HG03558 (cell line): ENCODE measurements around the gene TMEM259.

Source experiments
- ATAC-seq: cut with Tn5 transposase; IDR thresholded peaks from one replicate; pipeline ENCODE4 v1.9.1; 2021; ENCODE audit warnings: moderate number of reproducible peaks; ENCODE audit not compliant: unreplicated experiment; ENCODE audit errors: extremely low read depth

The TMEM259 gene

DNA sequence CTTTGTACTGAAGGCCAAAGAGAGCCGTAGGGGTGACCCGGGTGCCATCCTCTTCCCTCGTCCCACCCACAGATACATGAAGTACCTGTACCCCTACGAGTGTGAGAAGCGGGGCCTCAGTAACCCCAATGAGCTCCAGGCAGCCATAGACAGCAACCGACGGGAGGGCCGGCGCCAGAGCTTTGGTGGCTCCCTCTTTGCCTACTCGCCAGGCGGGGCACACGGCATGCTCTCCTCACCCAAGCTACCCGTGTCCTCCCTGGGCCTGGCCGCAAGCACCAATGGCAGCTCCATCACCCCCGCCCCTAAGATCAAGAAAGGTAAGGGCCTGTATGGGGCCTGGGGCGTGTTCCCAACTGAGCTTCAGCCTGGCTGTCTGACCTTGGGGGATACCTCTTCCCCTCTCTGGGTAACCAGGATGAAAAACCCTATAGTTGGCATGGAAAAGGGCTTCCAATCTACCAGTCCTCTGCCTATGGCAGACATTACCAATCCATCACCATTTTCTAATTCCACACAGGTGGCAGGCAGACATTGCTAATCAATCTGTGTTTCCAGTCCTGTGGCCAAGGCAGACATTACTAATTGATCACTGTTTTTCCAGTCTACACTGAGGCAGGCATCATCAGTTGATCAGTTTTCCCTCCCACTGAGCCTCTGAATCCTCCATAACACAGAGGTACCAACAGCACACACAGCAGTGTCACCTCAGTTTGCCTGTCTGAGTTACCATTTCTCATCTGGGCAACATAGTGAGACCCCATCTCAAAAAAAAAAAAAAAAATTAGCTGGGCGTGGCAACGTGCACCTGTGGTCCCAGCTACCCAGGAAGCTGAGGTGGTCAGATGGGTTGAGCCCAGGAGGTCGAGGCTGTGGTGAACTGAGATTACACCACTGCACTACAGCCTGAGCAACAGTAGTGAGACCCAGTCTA, 55.9 kb downstream of the TMEM259 start:
- ATAC-seq: no peak

DNA sequence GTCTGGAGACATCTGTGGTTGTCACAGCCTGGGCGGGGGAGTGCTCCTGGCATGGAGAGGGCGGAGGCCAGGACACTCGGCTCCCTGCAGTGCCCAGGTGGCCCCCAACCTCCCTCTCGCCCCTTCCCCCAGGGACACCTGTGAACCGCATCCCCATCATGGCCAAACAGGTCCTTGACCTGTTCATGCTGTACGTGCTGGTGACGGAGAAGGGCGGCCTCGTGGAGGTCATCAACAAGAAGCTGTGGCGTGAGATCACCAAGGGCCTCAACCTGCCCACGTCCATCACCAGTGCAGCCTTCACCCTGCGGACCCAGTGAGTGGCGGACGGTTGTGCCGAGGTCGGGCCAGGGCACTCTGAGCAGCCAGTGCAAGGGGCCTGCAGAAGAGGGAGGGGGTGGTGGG, 56.8 kb downstream of the TMEM259 start:
- ATAC-seq: no peak

DNA sequence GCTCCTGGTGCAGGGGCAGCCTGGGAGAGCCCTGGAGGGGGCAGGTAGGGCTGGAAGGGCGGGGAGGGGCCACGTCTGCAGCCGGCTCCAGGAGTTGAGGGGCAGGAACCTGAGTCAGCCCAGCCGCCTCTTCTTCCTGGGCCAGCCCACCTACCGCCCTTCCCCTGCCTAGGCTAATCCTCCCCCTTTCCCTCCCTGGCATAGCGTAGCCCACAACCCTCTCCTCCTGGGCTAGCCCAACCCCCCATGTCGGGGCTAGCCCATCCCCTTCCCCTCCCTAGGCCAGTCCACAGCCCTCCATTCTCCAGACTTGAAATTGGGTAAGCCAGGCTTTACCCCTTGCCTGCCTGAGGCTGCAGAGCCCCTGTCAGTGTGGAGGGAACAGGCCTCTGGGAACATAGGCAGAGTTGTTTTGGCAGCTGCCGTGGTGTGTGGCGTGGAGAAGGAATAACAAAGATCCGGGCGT, 57.4 kb downstream of the TMEM259 start:
- ATAC-seq: no peak

DNA sequence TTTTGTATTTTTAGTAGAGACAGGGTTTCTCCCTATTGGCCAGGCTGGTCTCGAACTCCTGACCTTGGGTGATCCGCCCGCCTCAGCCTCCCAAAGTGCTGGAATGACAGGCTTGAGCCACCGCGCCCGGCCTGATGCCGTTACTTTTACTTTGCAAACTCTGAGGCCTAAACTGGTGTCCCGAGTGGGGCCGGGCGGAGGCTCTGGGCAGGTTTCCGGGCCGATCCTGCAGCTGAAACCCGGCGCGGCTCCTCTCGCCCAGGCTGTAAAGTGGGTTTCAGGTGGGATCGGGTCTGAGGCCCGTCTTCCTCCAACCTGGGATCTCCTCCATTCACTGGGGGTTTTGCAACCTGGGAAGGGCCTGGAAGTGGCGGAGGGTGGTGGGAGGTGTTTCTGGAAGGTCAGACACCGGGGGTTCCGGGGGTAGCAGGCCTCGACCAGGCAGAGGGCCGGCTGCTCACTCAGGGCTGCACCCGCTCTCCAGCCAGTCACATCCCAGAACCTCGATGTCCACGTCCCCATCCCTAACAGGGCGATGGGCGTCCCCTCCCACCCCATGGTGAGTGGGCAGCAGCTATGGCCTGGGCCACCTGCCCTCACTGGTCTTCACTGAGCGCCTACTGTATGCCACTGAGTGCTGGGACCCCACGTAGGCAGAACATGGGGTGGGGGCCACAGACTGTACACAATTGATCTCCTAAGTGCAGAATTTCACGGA, 58.1 kb downstream of the TMEM259 start:
- ATAC-seq: no peak

DNA sequence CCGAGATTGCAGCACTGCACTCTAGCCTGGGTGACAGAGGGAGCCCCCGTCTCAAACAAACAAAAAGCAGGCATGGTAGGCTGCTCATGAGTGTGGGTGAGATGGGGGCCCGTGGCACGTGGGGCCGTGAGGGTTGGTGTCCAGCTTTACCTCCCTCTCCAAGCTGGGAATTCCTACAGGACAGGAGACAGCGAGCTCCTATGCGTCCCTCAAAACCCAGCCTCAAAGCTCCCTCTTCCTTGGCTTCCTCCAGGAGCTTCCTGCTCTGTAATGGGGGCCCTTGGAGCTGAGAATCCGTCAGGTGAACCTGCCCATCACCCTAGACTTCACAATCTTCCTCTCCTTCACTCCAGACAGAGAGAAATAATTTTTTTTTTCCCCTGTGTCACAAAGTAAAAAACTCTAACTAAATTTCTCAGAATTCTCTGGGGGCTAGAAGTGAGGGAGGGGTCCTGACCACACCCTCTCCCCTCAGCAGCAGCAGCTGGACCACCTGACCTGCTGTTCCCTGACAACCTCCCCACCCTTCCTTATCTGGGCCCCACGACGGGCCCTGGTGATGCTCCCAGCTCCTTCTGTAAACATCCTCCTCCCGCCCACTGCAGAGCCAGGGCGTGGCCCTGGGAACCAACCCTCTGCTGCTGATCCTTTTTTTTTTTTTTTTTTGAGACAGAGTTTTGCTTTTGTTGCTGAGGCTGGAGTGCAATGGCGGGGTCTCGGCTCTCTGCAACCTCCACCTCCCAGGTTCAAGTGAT, 58.9 kb downstream of the TMEM259 start:
- no peak for ATAC-seq

DNA sequence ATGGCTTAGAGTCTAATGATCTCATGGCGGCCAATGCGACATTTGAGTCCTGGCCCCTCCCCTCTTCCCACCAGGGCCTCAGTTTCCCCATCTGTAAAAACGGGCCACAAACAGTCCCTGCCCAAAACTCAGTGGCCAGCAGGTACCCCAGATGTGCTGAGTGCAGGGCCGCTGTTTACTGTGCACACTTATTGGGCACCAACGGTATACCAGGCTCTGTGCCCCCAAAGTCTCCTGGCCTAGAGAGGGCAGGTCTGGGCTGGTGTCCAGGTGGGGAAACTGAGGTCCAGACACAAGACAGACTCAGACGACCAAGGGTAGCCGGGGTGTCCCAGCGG, 60.4 kb downstream of the TMEM259 start:
- no peak for ATAC-seq

DNA sequence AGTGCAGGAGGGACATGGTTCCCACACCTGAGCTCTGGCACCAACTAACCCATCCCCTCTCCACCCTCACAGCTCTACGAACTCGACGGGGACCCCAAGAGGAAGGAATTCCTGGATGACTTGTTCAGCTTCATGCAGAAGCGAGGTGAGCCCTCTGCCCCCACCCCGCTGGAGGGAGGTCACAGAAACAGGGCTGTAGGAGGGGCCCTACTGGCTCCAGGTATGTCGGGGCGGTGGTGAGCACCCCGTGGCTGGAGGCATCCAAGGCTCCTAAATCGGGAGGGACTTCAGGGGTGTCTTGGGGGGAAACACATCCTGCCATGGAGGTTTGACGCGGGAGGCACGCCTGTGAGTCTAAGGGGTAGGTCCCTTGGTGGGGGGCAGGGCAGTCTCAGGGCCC, 60.9 kb downstream of the TMEM259 start:
- ATAC-seq: no peak
